GM12878 (cell line): ENCODE data around the gene ACTRT3. TPM values are rescaled to one million over a fixed set of nuclear protein-coding genes. Genes with fewer than 3 reads are reported as not detected.

Source experiments
- ATAC-seq: fragments of 200-7000 bp; cut with Tn5 transposase; 3 replicates; pipeline ENCODE4 v1.9.1; 2020; ENCODE audit warnings: mild to moderate bottlenecking, moderate library complexity
- BruUV-seq: library from RNA; stranded (reverse); fragments of 400-500 nt; replicated peaks from 2 replicates; lab custom pipeline; 2021; lab: Mats Ljungman, UMichigan
- CTCF ChIA-PET: fragments of 300-600 bp; sonication (Branson Sonifier 250); formaldehyde crosslinking; extraction: SDS; loops from one replicate; lab custom pipeline; 2021; ENCODE audit warnings: inconsistent platforms; lab: Yijun Ruan, JAX
- POLR2A ChIA-PET: fragments of 350-600 bp; formaldehyde crosslinking; extraction: SDS; loops from one replicate; lab custom pipeline; 2021; ENCODE audit warnings: inconsistent platforms; lab: Charles Lee
- RAD21 ChIA-PET: fragments of 300-600 bp; sonication (Branson Sonifier 250); formaldehyde crosslinking; loops from one replicate; lab custom pipeline; 2023; ENCODE audit warnings: antibody characterized with exemption; ENCODE audit not compliant: unreplicated experiment; lab: Charles Lee
- SMC1A ChIA-PET: fragments of 300-600 bp; sonication (Branson Sonifier 250); formaldehyde crosslinking; loops from one replicate; lab custom pipeline; 2023; ENCODE audit not compliant: unreplicated experiment, uncharacterized antibody; lab: Charles Lee
- DNase-seq: peaks from one replicate; pipeline ENCODE4 v3.0.0-alpha.2; 2011; ENCODE audit warnings: low read depth, low spot score
- FAIRE-seq: peaks from 3 replicates; lab custom pipeline; 2011; peaks lifted over from hg19 to GRCh38; lab: Jason Lieb, UNC
- H2AFZ ChIP-seq: 2 replicates; pipeline ENCODE4 v1.6.0; 2011; ENCODE audit warnings: low read depth, low read length, control low read depth; ENCODE audit not compliant: control insufficient read depth
- H3K27ac ChIP-seq: 2 replicates; pipeline ENCODE4 v1.5.1; 2011; ENCODE audit warnings: control low read depth; ENCODE audit not compliant: control insufficient read depth, insufficient read depth
- H3K27me3 ChIP-seq, 2 experiments: replicated peaks in 1 of 2; 2 replicates each; pipeline versions ENCODE4 v1.6.0 to v1.6.1; 2011; ENCODE audit warnings: low read length in 1 of 2; ENCODE audit not compliant: control insufficient read depth in 2 of 2, insufficient read depth in 2 of 2
- H3K36me3 ChIP-seq, 2 experiments: 2 replicates each; pipeline ENCODE4 v1.5.1; 2011; ENCODE audit warnings: low read length in 1 of 2; ENCODE audit not compliant: control insufficient read depth in 2 of 2, insufficient read depth in 2 of 2
- H3K4me1 ChIP-seq: 2 replicates; pipeline ENCODE4 v1.6.1; 2011; ENCODE audit warnings: mild to moderate bottlenecking, low read length, moderate library complexity, mixed read lengths; ENCODE audit not compliant: control insufficient read depth, insufficient read depth
- H3K4me2 ChIP-seq: 2 replicates; pipeline ENCODE4 v1.6.0; 2011; ENCODE audit warnings: control low read depth; ENCODE audit not compliant: control insufficient read depth, insufficient read depth
- H3K4me3 ChIP-seq: fragments of 200-600 bp; sonication (generic); 2 replicates; pipeline ENCODE4 v1.5.1; 2016
- H3K79me2 ChIP-seq: 2 replicates; pipeline ENCODE4 v1.6.0; 2011; ENCODE audit warnings: low read length; ENCODE audit not compliant: control insufficient read depth, insufficient read depth
- H3K9ac ChIP-seq: 2 replicates; pipeline ENCODE4 v1.8.0; 2011; ENCODE audit warnings: low read length, control low read depth, mixed read lengths; ENCODE audit not compliant: control insufficient read depth, insufficient read depth
- H3K9me3 ChIP-seq: replicated peaks from 3 replicates; pipeline ENCODE4 v1.5.1; 2011; ENCODE audit warnings: mild to moderate bottlenecking, low read length; ENCODE audit not compliant: control insufficient read depth, insufficient read depth
- H4K20me1 ChIP-seq: 2 replicates; pipeline ENCODE4 v1.6.0; 2011; ENCODE audit not compliant: control insufficient read depth, insufficient read depth
- CEBPZ ChIP-seq: fragments of 150-350 bp; IDR thresholded peaks from 2 replicates; pipeline ENCODE4 v1.6.1; 2016; ENCODE audit warnings: low read depth, low read length
- CHD2 ChIP-seq: IDR thresholded peaks from 2 replicates; pipeline ENCODE4 v1.6.1; 2011; ENCODE audit warnings: low read depth, low read length, improper control_type of control experiment, borderline replicate concordance
- CREM ChIP-seq: IDR thresholded peaks from 2 replicates; pipeline ENCODE4 v1.6.1; 2014; ENCODE audit warnings: antibody characterized with exemption, low read depth
- HSF1 ChIP-seq: fragments of 150-350 bp; IDR thresholded peaks from 2 replicates; pipeline ENCODE4 v1.6.1; 2014; ENCODE audit warnings: mild to moderate bottlenecking, low read depth, low read length
- MXI1 ChIP-seq: fragments of 150-350 bp; IDR thresholded peaks from 2 replicates; pipeline ENCODE4 v1.6.1; 2011; ENCODE audit warnings: low read depth, mild to moderate bottlenecking, inconsistent platforms, low read length, improper control_type of control experiment
- NFYA ChIP-seq: IDR thresholded peaks from 2 replicates; pipeline ENCODE4 v1.6.1; 2011; ENCODE audit warnings: low read depth, mild to moderate bottlenecking, low read length, improper control_type of control experiment, borderline replicate concordance
- POLR2AphosphoS2 ChIP-seq: IDR thresholded peaks from 2 replicates; pipeline ENCODE4 v1.6.1; 2011; ENCODE audit warnings: low read depth, mild to moderate bottlenecking, low read length, improper control_type of control experiment, moderate library complexity
- WGBS: methylation state at CpG from one replicate; pipeline ENCODE4 v1.1.6; 2016; ENCODE audit warnings: low lambda C conversion rate; ENCODE audit not compliant: insufficient replicate concordance, insufficient coverage; ENCODE audit errors: missing lambda C conversion rate; 5-methylcytosine and 5-hydroxymethylcytosine counted together
- in situ Hi-C: fragments of 300-500 bp; cut with MboI; formaldehyde crosslinking; loops from 9 replicates; pipeline ENCODE4 v1.14.3; 2018; ENCODE audit warnings: mixed read lengths
- intact Hi-C: fragments of 100-400 bp; cut with micrococcal nuclease; formaldehyde crosslinking; loops from one replicate; pipeline ENCODE4 v1.14.2; 2022; ENCODE audit not compliant: unreplicated experiment
- polyA plus RNA-seq, 11 experiments: library from polyadenylated mRNA; depleted of rRNA in 4 of 11; unstranded in 6 of 11; stranded (reverse) in 5 of 11; fragments of >200 nt; fragmentation: Nextera tagmentation in 4 of 11; fragmentation: Illumina TruSeq in 1 of 11; extraction: Ambion mirVana in 4 of 11; extraction: Trizol in 1 of 11; gene quantifications; 1 replicate in 1 of 11; 2 replicates in 10 of 11; pipeline versions ENCODE4 v1.2.1 to v1.2.3, GENCODE V29; 2011 to 2016; ENCODE audit warnings: inconsistent platforms in 2 of 11, missing spikeins in 2 of 11, low read depth in 1 of 11
- total RNA-seq, 4 experiments: library from RNA; depleted of rRNA in 3 of 4; stranded (reverse); fragments of >200 nt in 3 of 4; fragmentation: Illumina TruSeq in 1 of 4; extraction: Trizol in 1 of 4; gene quantifications; 2 replicates each; pipeline versions ENCODE4 v1.2.1 to v1.2.3, GENCODE V29; 2013 to 2021
- TF ChIP-seq, protein P1 (sequence below): IDR thresholded peaks from 2 replicates; pipeline ENCODE4 v1.6.1; 2011; ENCODE audit warnings: mild to moderate bottlenecking, low read depth, low read length, moderate library complexity; ENCODE audit not compliant: insufficient replicate concordance
- TF ChIP-seq, protein P2 (sequence below): fragments of 450-650 bp; IDR thresholded peaks from 2 replicates; pipeline ENCODE4 v1.6.1; 2016; ENCODE audit warnings: mild to moderate bottlenecking
- TF ChIP-seq, protein P3 (sequence below): fragments of 450-650 bp; IDR thresholded peaks from 2 replicates; pipeline ENCODE4 v1.6.1; 2017; ENCODE audit warnings: low read depth, mild to moderate bottlenecking, moderate library complexity

Gene ACTRT3
- total and polyA plus RNA-seq, 10 of the 15 experiments (the other 5 are each of a cell fraction or from before 2014, with no cell fraction given), result 0.02 to 0.58 (median 0.11) TPM; not detected in 1

- Histone ChIP-seq H3K27me3 (no peaks in the 10 kb centered on the region), H3K4me2 (peak within 1 kb of the TSS; percentile 41), H3K4me1 (peaks cover 14% of the 10 kb centered on the region; the same call in 1 of the 2 replicates), H3K4me3 (peak within 1 kb of the TSS; percentile 97), H4K20me1 (no peaks in the 10 kb centered on the region), H3K79me2 (peaks cover 33% of the 10 kb centered on the region), H3K9ac (peak within 1 kb of the TSS; percentile 99), H3K27ac (peak within 1 kb of the TSS; percentile 99), H3K9me3 (no peaks in the 10 kb centered on the region), H3K36me3 (peaks cover 0 to 15% of the 10 kb centered on the region in 2 experiments; a peak in 1 of 4 replicates), H2AFZ (peak within 1 kb of the TSS; percentile 94)
- ChIA-PET POLR2A (interaction anchor here (0.6 to 2.0 kb wide), 4 partner anchors 9 to 1440 kb away, joined by 3 to 4 read pairs (median 4); partner anchors contain the start of gene TERC), RAD21 (interaction anchor here (0.9 to 2.1 kb wide), 4 partner anchors 9 to 194 kb away, joined by 3 to 10 read pairs (median 4); no protein-coding TSS in a partner anchor), SMC1A (interaction anchor here (0.8 to 2.0 kb wide), 6 partner anchors 8 to 281 kb away, joined by 3 to 4 read pairs (median 3); partner anchors contain the start of genes LRRC34, LRRIQ4 and TERC), CTCF (interaction anchor here (0.6 to 2.8 kb wide), 7 partner anchors 10 to 524 kb away, joined by 3 to 12 read pairs (median 3); partner anchors contain the start of genes LRRC34 and LRRIQ4)
- under 1% methylated on average over 58 of the region's 61 CpGs for WGBS
- intact Hi-C loops (loop anchor here (1.0 to 5.0 kb wide), 4 partner anchors 40 to 1094 kb away; partner anchors contain the start of gene SKIL), in situ Hi-C loops (no loop called here)
- TSS peak; percentile 100 for BruUV-seq
- ATAC-seq (peak; percentile 88), FAIRE-seq (peak; percentile 91), DNase-seq (peak; percentile 63)
- TF ChIP-seq, protein P1, sequence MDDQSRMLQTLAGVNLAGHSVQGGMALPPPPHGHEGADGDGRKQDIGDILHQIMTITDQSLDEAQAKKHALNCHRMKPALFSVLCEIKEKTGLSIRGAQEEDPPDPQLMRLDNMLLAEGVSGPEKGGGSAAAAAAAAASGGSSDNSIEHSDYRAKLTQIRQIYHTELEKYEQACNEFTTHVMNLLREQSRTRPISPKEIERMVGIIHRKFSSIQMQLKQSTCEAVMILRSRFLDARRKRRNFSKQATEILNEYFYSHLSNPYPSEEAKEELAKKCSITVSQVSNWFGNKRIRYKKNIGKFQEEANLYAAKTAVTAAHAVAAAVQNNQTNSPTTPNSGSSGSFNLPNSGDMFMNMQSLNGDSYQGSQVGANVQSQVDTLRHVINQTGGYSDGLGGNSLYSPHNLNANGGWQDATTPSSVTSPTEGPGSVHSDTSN, result peak; percentile 61
- TF ChIP-seq, protein P2, sequence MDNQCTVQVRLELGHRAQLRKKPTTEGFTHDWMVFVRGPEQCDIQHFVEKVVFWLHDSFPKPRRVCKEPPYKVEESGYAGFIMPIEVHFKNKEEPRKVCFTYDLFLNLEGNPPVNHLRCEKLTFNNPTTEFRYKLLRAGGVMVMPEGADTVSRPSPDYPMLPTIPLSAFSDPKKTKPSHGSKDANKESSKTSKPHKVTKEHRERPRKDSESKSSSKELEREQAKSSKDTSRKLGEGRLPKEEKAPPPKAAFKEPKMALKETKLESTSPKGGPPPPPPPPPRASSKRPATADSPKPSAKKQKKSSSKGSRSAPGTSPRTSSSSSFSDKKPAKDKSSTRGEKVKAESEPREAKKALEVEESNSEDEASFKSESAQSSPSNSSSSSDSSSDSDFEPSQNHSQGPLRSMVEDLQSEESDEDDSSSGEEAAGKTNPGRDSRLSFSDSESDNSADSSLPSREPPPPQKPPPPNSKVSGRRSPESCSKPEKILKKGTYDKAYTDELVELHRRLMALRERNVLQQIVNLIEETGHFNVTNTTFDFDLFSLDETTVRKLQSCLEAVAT, result peak; percentile 53
- TF ChIP-seq, protein P3, sequence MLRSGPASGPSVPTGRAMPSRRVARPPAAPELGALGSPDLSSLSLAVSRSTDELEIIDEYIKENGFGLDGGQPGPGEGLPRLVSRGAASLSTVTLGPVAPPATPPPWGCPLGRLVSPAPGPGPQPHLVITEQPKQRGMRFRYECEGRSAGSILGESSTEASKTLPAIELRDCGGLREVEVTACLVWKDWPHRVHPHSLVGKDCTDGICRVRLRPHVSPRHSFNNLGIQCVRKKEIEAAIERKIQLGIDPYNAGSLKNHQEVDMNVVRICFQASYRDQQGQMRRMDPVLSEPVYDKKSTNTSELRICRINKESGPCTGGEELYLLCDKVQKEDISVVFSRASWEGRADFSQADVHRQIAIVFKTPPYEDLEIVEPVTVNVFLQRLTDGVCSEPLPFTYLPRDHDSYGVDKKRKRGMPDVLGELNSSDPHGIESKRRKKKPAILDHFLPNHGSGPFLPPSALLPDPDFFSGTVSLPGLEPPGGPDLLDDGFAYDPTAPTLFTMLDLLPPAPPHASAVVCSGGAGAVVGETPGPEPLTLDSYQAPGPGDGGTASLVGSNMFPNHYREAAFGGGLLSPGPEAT, result peak; percentile 93
- TF ChIP-seq HSF1, result no peak
- TF ChIP-seq CHD2, result peak; percentile 73
- no peak for TF ChIP-seq NFYA
- TF ChIP-seq MXI1, result peak; percentile 62; the same call in 1 of the 2 replicates
- peak; percentile 96 for TF ChIP-seq POLR2AphosphoS2
- TF ChIP-seq CEBPZ, result no peak
- peak; percentile 95 for TF ChIP-seq CREM
Observed at GRCh38 chr3:169772897-169773816, 3.8 kb upstream of the ACTRT3 start, which contains the start of gene MYNN. Gene MYNN (plus strand): TSS chr3:169773396. CDS start chr3:169774296, 900 bp downstream.
